Cardiac muscle cell (in vitro differentiated cells and primary cell): Measurements from ENCODE around the gene ADCY3. TPM values are rescaled to one million over a fixed set of nuclear protein-coding genes. Genes with fewer than 3 reads are reported as not detected.
A peak's percentile ranks its signal among the peaks of the same experiment; 100 is the strongest.

Experiments
- DNase-seq, 2 donors: peaks; one replicate each; pipeline versions ENCODE4 v3.0.0 to v3.0.0-alpha.2; 2010 to 2017; ENCODE audit warnings: low read depth in 1 of 2, low spot score in 1 of 2
- H3K27ac ChIP-seq: fragments of 200-600 bp; sonication (generic); 2 replicates; pipeline ENCODE4 v1.5.1; 2016
- H3K27me3 ChIP-seq: fragments of 200-600 bp; sonication (generic); 2 replicates; pipeline ENCODE4 v1.6.0; 2016; ENCODE audit warnings: control low read depth
- H3K36me3 ChIP-seq: fragments of 200-600 bp; sonication (generic); 2 replicates; pipeline ENCODE4 v1.5.1; 2016; ENCODE audit warnings: control low read depth
- H3K4me1 ChIP-seq: fragments of 200-600 bp; sonication (generic); 2 replicates; pipeline ENCODE4 v1.8.1; 2017; ENCODE audit warnings: low read depth, mild to moderate bottlenecking, mixed run types
- H3K4me3 ChIP-seq: fragments of 200-600 bp; sonication (generic); 2 replicates; pipeline ENCODE4 v1.5.1; 2016; ENCODE audit warnings: mild to moderate bottlenecking
- H3K9me3 ChIP-seq: fragments of 200-600 bp; sonication (generic); 2 replicates; pipeline ENCODE4 v1.5.1; 2017; ENCODE audit warnings: low read depth, mild to moderate bottlenecking, control low read depth
- CTCF ChIP-seq: IDR thresholded peaks from 2 replicates; pipeline ENCODE4 v1.5.1; 2012; ENCODE audit warnings: low read depth, mild to moderate bottlenecking, low read length
- polyA plus RNA-seq: library from polyadenylated mRNA; unstranded; fragments of >200 nt; fragmentation: Nextera tagmentation; extraction: Ambion mirVana; gene quantifications from 2 replicates; pipeline ENCODE4 v1.2.1, GENCODE V29; 2016
- total RNA-seq: library from RNA; depleted of rRNA; stranded (reverse); fragments of >200 nt; gene quantifications from 2 replicates; pipeline ENCODE4 v1.2.3, GENCODE V29; 2016

ADCY3 gene
- total and polyA plus RNA-seq, 2 experiments from 2014 or later, result 2.3 to 9.2 TPM

- H3K27ac ChIP-seq, result no peak overlapping the region
- H3K4me1 ChIP-seq, result no peaks in the 10 kb centered on the region
- no peaks in the 10 kb centered on the region for H3K27me3 ChIP-seq
- no peaks in the 10 kb centered on the region for H3K9me3 ChIP-seq
- no peak for TF ChIP-seq CTCF
- no peak for DNase-seq
- H3K36me3 ChIP-seq, result no peaks in the 10 kb centered on the region
- no peak overlapping the region for H3K4me3 ChIP-seq
These were observed 91.6 kb downstream of the ADCY3 start for GRCh38 chr2:24828238-24828996.

- no peaks in the 10 kb centered on the region for H3K4me1 ChIP-seq
- H3K27me3 ChIP-seq, result no peaks in the 10 kb centered on the region
- no peak overlapping the region for H3K27ac ChIP-seq
- H3K9me3 ChIP-seq, result no peaks in the 10 kb centered on the region
- TF ChIP-seq CTCF, result peak; percentile 97
- no peaks in the 10 kb centered on the region for H3K36me3 ChIP-seq
- peak; percentile 90 to 92 for DNase-seq
- H3K4me3 ChIP-seq, result no peak overlapping the region
These were observed 92.5 kb downstream of the ADCY3 start for GRCh38 chr2:24827321-24828237.

GRCh38 chr2:24826773-24827145 is 93.3 kb downstream of the ADCY3 start:
- Histone ChIP-seq H3K4me3 (no peak overlapping the region), H3K4me1 (no peaks in the 10 kb centered on the region), H3K27me3 (no peaks in the 10 kb centered on the region), H3K36me3 (no peaks in the 10 kb centered on the region), H3K9me3 (no peaks in the 10 kb centered on the region), H3K27ac (no peak overlapping the region)
- no peak for TF ChIP-seq CTCF
- DNase-seq, result no peak

GRCh38 chr2:24825883-24826772 is 93.9 kb downstream of the ADCY3 start:
- H3K4me3 ChIP-seq, result no peak overlapping the region
- H3K9me3 ChIP-seq, result no peaks in the 10 kb centered on the region
- peak in 1 of 2 donors; percentile 27 for DNase-seq
- no peak for TF ChIP-seq CTCF
- no peaks in the 10 kb centered on the region for H3K27me3 ChIP-seq
- H3K4me1 ChIP-seq, result no peaks in the 10 kb centered on the region
- no peaks in the 10 kb centered on the region for H3K36me3 ChIP-seq
- no peak overlapping the region for H3K27ac ChIP-seq
